Ishikawa (cell line): ENCODE measurements around the gene GSTP1.

ENCODE experiments used
- CEBPB ChIP-seq: IDR thresholded peaks from 2 replicates; pipeline ENCODE4 v1.6.1; 2012
- CREB1 ChIP-seq: IDR thresholded peaks from 2 replicates; pipeline ENCODE4 v1.6.1; 2012; ENCODE audit warnings: low read depth
- EGR1 ChIP-seq: IDR thresholded peaks from 2 replicates; pipeline ENCODE4 v1.6.1; 2012
- EP300 ChIP-seq: IDR thresholded peaks from 2 replicates; pipeline ENCODE4 v1.6.1; 2012; ENCODE audit warnings: borderline replicate concordance
- FOXM1 ChIP-seq: IDR thresholded peaks from 2 replicates; pipeline ENCODE4 v1.6.1; 2012; ENCODE audit warnings: low read depth, borderline replicate concordance
- MAX ChIP-seq: IDR thresholded peaks from 2 replicates; pipeline ENCODE4 v1.6.1; 2012
- NFIC ChIP-seq: IDR thresholded peaks from 2 replicates; pipeline ENCODE4 v1.6.1; 2012
- RAD21 ChIP-seq: IDR thresholded peaks from 2 replicates; pipeline ENCODE4 v1.6.1; 2012; ENCODE audit warnings: low read depth
- REST ChIP-seq: IDR thresholded peaks from 2 replicates; pipeline ENCODE4 v1.6.1; 2012; ENCODE audit warnings: low read depth, mild to moderate bottlenecking
- TAF1 ChIP-seq: IDR thresholded peaks from 2 replicates; pipeline ENCODE4 v1.6.1; 2012; ENCODE audit warnings: low read depth, mild to moderate bottlenecking
- TCF12 ChIP-seq: IDR thresholded peaks from 2 replicates; pipeline ENCODE4 v1.6.1; 2012; ENCODE audit warnings: low read depth
- TEAD4 ChIP-seq: IDR thresholded peaks from 2 replicates; pipeline ENCODE4 v1.6.1; 2012
- USF1 ChIP-seq: IDR thresholded peaks from 2 replicates; pipeline ENCODE4 v1.6.1; 2012
- YY1 ChIP-seq: IDR thresholded peaks from 2 replicates; pipeline ENCODE4 v1.6.1; 2012; ENCODE audit warnings: low read depth
- ZBTB7A ChIP-seq: IDR thresholded peaks from 2 replicates; pipeline ENCODE4 v1.6.1; 2012; ENCODE audit warnings: low read depth

The GSTP1 gene

GRCh38 chr11:67538823-67539505 is 44.6 kb upstream of the GSTP1 start:
- no peak for TF ChIP-seq ZBTB7A
- TF ChIP-seq TCF12: no peak
- TF ChIP-seq MAX: no peak
- no peak for TF ChIP-seq EGR1
- TF ChIP-seq TEAD4: no peak
- TF ChIP-seq FOXM1: no peak
- no peak for TF ChIP-seq CEBPB
- no peak for TF ChIP-seq YY1
- no peak for TF ChIP-seq NFIC
- TF ChIP-seq EP300: no peak
- no peak for TF ChIP-seq REST
- no peak for TF ChIP-seq USF1
- TF ChIP-seq TAF1: no peak
- no peak for TF ChIP-seq CREB1
- TF ChIP-seq RAD21: no peak

GRCh38 chr11:67539550-67539949 is 44.1 kb upstream of the GSTP1 start:
- TF ChIP-seq TAF1: no peak

- TF ChIP-seq CREB1 (no peak), EGR1 (no peak), ZBTB7A (no peak), MAX (no peak), YY1 (no peak), TAF1 (no peak), FOXM1 (no peak), CEBPB (no peak), TEAD4 (no peak), NFIC (no peak), USF1 (no peak), RAD21 (no peak), EP300 (no peak), REST (no peak), TCF12 (no peak)
These were observed 42.4 kb upstream of the GSTP1 start for GRCh38 chr11:67541198-67541597.

GRCh38 chr11:67542169-67542568 is 41.4 kb upstream of the GSTP1 start:
- no peak for TF ChIP-seq EP300
- TF ChIP-seq EGR1: no peak
- no peak for TF ChIP-seq ZBTB7A
- no peak for TF ChIP-seq REST
- no peak for TF ChIP-seq RAD21
- no peak for TF ChIP-seq YY1
- no peak for TF ChIP-seq CREB1
- no peak for TF ChIP-seq TCF12
- no peak for TF ChIP-seq CEBPB
- TF ChIP-seq USF1: no peak
- no peak for TF ChIP-seq MAX
- no peak for TF ChIP-seq NFIC
- no peak for TF ChIP-seq TEAD4
- TF ChIP-seq TAF1: no peak
- TF ChIP-seq FOXM1: no peak
